Hepatocyte (in vitro differentiated cells): Measurements from ENCODE around the gene CHD1.

Experiments used
- EZH2 ChIP-seq: fragments of 200-600 bp; sonication (generic); IDR thresholded peaks from 2 replicates; pipeline ENCODE4 v1.6.1; 2016; ENCODE audit warnings: antibody characterized with exemption, mild to moderate bottlenecking, borderline replicate concordance
- EZH2phosphoT487 ChIP-seq: fragments of 200-600 bp; sonication (generic); IDR thresholded peaks from one replicate; pipeline ENCODE4 v1.6.1; 2018; ENCODE audit warnings: antibody characterized with exemption, mild to moderate bottlenecking, low read depth, moderate library complexity; ENCODE audit not compliant: unreplicated experiment, severe bottlenecking
- TF ChIP-seq, protein P1 (sequence below): fragments of 200-600 bp; sonication (generic); IDR thresholded peaks from 2 replicates; pipeline ENCODE4 v1.5.1; 2016; ENCODE audit warnings: antibody characterized with exemption, mild to moderate bottlenecking; ENCODE audit not compliant: poor library complexity

- TF ChIP-seq, protein P1, sequence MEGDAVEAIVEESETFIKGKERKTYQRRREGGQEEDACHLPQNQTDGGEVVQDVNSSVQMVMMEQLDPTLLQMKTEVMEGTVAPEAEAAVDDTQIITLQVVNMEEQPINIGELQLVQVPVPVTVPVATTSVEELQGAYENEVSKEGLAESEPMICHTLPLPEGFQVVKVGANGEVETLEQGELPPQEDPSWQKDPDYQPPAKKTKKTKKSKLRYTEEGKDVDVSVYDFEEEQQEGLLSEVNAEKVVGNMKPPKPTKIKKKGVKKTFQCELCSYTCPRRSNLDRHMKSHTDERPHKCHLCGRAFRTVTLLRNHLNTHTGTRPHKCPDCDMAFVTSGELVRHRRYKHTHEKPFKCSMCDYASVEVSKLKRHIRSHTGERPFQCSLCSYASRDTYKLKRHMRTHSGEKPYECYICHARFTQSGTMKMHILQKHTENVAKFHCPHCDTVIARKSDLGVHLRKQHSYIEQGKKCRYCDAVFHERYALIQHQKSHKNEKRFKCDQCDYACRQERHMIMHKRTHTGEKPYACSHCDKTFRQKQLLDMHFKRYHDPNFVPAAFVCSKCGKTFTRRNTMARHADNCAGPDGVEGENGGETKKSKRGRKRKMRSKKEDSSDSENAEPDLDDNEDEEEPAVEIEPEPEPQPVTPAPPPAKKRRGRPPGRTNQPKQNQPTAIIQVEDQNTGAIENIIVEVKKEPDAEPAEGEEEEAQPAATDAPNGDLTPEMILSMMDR: no peak
- TF ChIP-seq EZH2 (no peak), EZH2phosphoT487 (no peak)
Measured at GRCh38 chr5:98927989-98928872, 576 bp downstream of the CHD1 start.
